Adipose tissue (tissue), 3 donors: ENCODE data around the gene GRHL1. TPM values are rescaled to one million over a fixed set of nuclear protein-coding genes. Genes with fewer than 3 reads are reported as not detected.
"Not testable (repeated sequence)": the region's sequence is repeated elsewhere in the genome, so short reads cannot be mapped to it uniquely, and the experiment has no call there.

Source experiments
- H3K27ac ChIP-seq: one replicate; pipeline ENCODE4 v1.5.1; 2013; ENCODE audit warnings: low read depth, low read length
- WGBS, 3 donors: extraction: QIAGEN DNeasy Blood & Tissue Kit; methylation state at CpG; one replicate each; pipeline ENCODE4 v1.1.7; 2013; 5-methylcytosine and 5-hydroxymethylcytosine counted together
- polyA plus RNA-seq, 3 donors: library from polyadenylated mRNA; stranded (reverse); fragments of 200-250 nt; gene quantifications; one replicate each; pipeline ENCODE4 v1.2.3, GENCODE V29; 2013
- donor health status: healthy with polysubstance abuse.
- donor health status: Bipolar disorder and iron deficiency.
- donor health status: healthy.

The GRHL1 gene
- polyA plus RNA-seq, 3 donors, result 0.64 to 7.2 (median 2.6) TPM

- WGBS, 3 donors, result 67 to 90% (median 86%) methylated on average over 9 of the region's 9 CpGs
- no peak overlapping the region for H3K27ac ChIP-seq
These were observed 51.2 kb downstream of the GRHL1 start for GRCh38 chr2:10002681-10003080.

DNA sequence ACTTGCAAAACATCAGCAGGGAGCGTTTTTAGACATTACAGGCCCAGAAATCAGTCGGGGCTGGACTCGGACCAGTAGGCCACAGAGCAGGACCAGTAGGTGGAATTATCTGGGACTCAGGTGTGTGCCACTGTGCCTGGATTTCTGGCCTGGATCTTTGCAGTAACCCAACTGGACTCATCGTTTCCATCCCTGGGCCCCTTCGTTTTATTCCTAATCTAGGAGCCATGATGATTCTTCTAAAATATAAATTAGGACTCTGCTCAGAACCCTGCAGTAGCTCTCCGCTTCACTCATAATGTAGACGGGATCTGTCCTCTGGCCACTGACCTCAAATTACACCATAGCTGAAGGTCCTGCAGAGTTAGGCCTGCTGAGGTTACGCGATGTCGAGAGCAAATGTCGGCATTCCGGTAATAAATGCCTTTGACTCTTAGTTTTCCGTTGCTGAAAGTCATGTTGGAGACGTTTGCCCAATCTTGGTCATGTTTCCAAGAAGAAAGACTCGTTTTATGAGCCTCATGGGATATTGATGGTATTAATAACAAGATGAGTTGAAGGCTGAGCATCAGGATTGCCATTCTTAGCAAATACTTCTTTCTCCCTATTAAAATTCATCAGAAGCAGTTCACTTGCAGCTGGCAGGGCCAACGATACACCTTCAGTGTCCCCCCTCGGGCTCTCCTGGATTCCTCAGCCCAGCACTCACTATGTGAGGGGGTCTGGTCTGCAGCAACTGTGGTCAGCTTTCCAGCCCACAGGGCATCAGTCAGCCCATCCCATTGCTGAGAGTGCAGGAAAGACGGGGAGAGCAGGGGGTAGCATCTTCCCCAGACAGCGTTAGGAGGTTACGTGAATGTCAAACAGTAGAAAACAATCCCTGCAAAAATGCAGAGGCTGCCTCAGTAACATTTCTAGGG, 52.0 kb downstream of the GRHL1 start:
- H3K27ac ChIP-seq, result no peak overlapping the region
- WGBS, 3 donors, result 81 to 90% (median 87%) methylated on average over 20 of the region's 20 CpGs

GRCh38 chr2:10004401-10004800, 52.9 kb downstream of the GRHL1 start:
- 88 to 92% (median 89%) methylated on average over 5 of the region's 5 CpGs for WGBS, 3 donors
- no peak overlapping the region for H3K27ac ChIP-seq

- 59 to 79% (median 75%) methylated on average over 3 of the region's 3 CpGs for WGBS, 3 donors
- no peak overlapping the region for H3K27ac ChIP-seq
These were observed 53.3 kb downstream of the GRHL1 start for GRCh38 chr2:10004836-10005235.

- H3K27ac ChIP-seq, result no peak overlapping the region
- 96 to 97% (median 96%) methylated on average over 17 of the region's 17 CpGs for WGBS, 3 donors
These were observed 54.2 kb downstream of the GRHL1 start for GRCh38 chr2:10005461-10006235.

DNA sequence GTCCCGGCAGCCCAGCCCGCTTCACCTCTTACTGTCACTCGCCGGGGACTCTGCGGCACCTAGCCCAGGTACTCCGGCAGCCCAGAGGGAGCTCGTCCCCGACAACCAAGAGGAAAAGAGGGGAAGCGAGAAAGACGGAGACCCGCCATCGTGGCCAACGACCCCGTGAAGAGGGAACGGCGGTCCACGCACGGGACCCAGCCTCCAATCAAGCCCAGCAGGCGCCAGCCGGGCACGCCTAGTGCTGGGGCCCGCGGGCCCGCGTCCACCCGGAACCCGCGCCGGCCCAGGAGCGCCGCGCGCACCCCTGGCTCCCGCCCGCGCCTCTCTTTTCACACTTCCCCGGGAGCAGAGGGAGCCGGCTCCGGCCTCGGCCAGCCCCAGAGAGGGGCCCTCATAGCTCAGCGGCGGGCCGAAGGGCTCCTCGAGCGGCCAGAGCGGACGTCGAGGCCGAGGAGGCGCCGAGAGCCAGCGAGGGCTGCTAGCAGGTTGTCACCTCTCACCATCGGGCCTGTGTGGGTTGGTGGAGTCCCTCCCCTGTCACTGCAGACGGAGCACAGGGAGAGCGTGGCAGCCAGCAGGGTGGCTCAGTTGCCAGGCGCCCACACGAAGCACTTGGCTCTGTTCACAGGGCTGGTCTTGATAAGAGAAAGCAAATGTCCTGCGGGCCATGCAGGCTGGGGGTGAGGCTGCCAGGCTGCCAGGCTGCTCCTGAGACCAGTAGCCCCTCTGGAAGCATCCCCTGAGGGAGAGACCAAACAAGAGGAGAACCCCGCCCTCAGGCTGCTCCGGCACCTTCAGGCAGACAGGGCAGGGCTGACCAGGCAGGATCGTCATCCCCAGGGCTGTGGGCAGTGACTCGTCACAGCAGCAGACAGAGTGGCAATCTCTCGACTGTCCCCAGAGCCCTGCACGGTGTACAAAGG, 55.0 kb downstream of the GRHL1 start:
- no peak overlapping the region for H3K27ac ChIP-seq
- WGBS, 3 donors, result 43 to 64% (median 44%) methylated on average over 50 to 64 of the region's 64 CpGs

- no peak overlapping the region for H3K27ac ChIP-seq
- WGBS, 3 donors, result 72 to 93% (median 83%) methylated on average over 9 of the region's 9 CpGs
These were observed 55.9 kb downstream of the GRHL1 start for GRCh38 chr2:10007435-10007834.

- WGBS, 3 donors, result 63 to 70% (median 66%) methylated on average over 22 of the region's 22 CpGs
- no peak overlapping the region for H3K27ac ChIP-seq
These were observed 56.7 kb downstream of the GRHL1 start for GRCh38 chr2:10007921-10008808.

- 75 to 94% (median 87%) methylated on average over 9 of the region's 9 CpGs for WGBS, 3 donors
- no peak overlapping the region for H3K27ac ChIP-seq
These were observed 57.3 kb downstream of the GRHL1 start for GRCh38 chr2:10008809-10009176.

GRCh38 chr2:10009271-10009810, 57.8 kb downstream of the GRHL1 start:
- H3K27ac ChIP-seq, result no peak overlapping the region
- 56 to 88% (median 78%) methylated on average over 19 of the region's 19 CpGs for WGBS, 3 donors

GRCh38 chr2:10009811-10010781, 58.6 kb downstream of the GRHL1 start:
- H3K27ac ChIP-seq, result no peak overlapping the region
- WGBS, 3 donors, result 52 to 76% (median 63%) methylated on average over 35 to 36 of the region's 36 CpGs

DNA sequence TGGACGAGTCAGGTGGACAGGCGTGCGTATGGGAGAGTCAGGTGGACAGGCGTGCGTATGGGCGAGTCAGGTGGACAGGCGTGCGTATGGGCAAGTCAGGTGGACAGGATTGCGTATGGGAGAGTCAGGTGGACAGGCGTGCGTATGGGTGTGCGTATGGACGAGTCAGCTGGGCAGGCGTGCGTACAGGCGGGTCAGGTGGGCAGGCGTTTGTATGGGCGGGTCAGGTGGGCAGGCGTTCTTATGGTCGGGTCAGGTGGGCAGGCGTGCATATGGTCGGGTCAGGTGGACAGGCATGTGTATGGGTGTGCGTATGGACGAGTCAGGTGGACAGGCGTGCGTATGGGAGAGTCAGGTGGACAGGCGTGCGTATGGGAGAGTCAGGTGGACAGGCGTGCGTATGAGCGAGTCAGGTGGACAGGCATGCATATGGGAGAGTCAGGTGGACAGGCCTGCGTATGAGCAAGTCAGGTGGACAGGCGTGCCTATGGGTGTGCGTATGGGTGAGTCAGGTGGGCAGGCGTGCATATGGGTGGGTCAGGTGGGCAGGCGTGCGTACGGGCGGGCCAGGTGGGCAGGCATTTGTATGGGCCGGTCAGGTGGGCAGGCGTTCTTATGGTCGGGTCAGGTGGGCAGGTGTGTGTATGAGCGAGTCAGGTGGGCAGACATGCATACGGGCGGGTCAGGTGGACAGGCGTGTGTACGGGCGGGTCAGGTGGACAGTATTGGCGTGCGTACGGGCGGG, 59.5 kb downstream of the GRHL1 start:
- H3K27ac ChIP-seq, result not testable (repeated sequence)
- 96 to 97% (median 97%) methylated on average over 52 of the region's 52 CpGs for WGBS, 3 donors

- H3K27ac ChIP-seq, result not testable (repeated sequence)
- WGBS, 3 donors, result 93 to 97% (median 96%) methylated on average over 48 to 61 of the region's 61 CpGs
These were observed 60.3 kb downstream of the GRHL1 start for GRCh38 chr2:10011606-10012325.

- 95 to 96% (median 95%) methylated on average over 36 to 37 of the region's 37 CpGs for WGBS, 3 donors
- H3K27ac ChIP-seq, result not testable (repeated sequence)
These were observed 61.0 kb downstream of the GRHL1 start for GRCh38 chr2:10012366-10012962.
